ENCODE measurements around the gene HJURP. TPM values are rescaled to one million over a fixed set of nuclear protein-coding genes. Genes with fewer than 3 reads are reported as not detected.
A peak's percentile ranks its signal among the peaks of the same experiment; 100 is the strongest.

Gene HJURP
- total RNA-seq, 1 donor from 2014 or later = 23.1 TPM

DNA sequence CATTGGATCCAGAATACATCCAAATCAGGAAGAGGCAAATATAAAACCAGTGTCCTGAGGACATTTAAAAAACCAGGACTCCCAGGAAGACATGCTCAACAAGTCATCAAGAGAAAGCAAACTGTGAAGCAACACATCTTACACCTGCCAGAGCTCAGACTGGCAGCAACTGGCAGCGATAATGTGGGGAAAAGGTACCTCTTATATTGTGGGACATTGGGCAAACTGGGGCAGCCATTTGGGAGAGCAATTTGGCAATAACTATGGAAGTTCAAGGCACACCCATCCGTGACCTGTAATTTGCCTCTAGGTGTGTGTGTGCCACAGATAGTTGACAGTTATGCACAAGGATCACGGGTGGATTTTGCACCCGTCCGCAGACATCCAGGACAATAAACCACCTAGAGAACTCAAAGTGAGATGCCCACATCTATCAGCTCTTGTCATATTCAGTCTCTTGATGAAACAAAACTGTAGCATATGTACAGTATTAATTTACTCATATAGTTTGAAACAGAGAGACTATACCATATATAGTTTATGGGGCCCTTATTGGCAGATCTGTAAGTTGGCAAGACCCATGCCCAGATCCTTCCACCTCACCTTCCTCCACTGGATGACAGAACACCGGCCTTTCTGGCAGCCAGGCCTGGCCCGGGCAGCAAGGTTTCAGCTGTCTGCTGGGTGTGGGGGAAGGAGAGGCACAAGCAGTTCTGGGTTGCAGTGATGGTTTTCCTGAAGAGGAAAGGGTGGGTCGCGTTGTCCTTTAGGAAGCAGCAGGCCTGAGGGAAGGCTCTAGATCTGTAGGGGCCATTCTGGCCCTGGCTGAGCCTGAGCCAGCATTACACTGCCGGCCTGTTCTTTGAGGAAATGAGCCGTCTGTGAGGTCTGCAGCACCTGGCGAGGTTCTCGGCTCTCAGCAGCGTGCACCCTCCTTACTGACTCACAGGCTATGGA lies 18.8 kb downstream of the HJURP start:
- DNase-seq (ENCODE audit: low spot score, unreplicated experiment) = no peak
- no peak for TF ChIP-seq CTCF (IDR thresholded peaks at IDR 0.05; ENCODE audit: unreplicated experiment)
- Mint-ChIP-seq H3K27ac (no peak overlapping the region), H3K36me3 (ENCODE audit: insufficient read depth) (peaks cover 16% of the 10 kb centered on the region), H3K4me1 (ENCODE audit: low read depth) (peaks cover 1% of the 10 kb centered on the region), H3K4me3 (ENCODE audit: low read depth) (no peak overlapping the region), H3K27me3 (no peaks in the 10 kb centered on the region), H3K9me3 (ENCODE audit: low read depth) (no peaks in the 10 kb centered on the region)

GRCh38 chr2:233833345-233833744 lies 21.0 kb downstream of the HJURP start:
- H3K4me3 Mint-ChIP-seq (ENCODE audit: low read depth) = no peak overlapping the region
- DNase-seq (ENCODE audit: low spot score, unreplicated experiment) = no peak
- no peak overlapping the region for H3K27ac Mint-ChIP-seq
- H3K27me3 Mint-ChIP-seq = no peaks in the 10 kb centered on the region
- H3K36me3 Mint-ChIP-seq (ENCODE audit: insufficient read depth) = peaks cover 16% of the 10 kb centered on the region
- no peaks in the 10 kb centered on the region for H3K9me3 Mint-ChIP-seq (ENCODE audit: low read depth)
- peaks cover 1% of the 10 kb centered on the region for H3K4me1 Mint-ChIP-seq (ENCODE audit: low read depth)
- no peak for TF ChIP-seq CTCF (IDR thresholded peaks at IDR 0.05; ENCODE audit: unreplicated experiment)

GRCh38 chr2:233832869-233833311 lies 21.4 kb downstream of the HJURP start:
- Mint-ChIP-seq H3K9me3 (ENCODE audit: low read depth) (no peaks in the 10 kb centered on the region), H3K4me3 (ENCODE audit: low read depth) (no peak overlapping the region), H3K36me3 (ENCODE audit: insufficient read depth) (peaks cover 15% of the 10 kb centered on the region), H3K4me1 (ENCODE audit: low read depth) (no peaks in the 10 kb centered on the region), H3K27ac (no peak overlapping the region), H3K27me3 (no peaks in the 10 kb centered on the region)
- TF ChIP-seq CTCF (IDR thresholded peaks at IDR 0.05; ENCODE audit: unreplicated experiment) = peak; percentile 55
- no peak for DNase-seq (ENCODE audit: low spot score, unreplicated experiment)

DNA sequence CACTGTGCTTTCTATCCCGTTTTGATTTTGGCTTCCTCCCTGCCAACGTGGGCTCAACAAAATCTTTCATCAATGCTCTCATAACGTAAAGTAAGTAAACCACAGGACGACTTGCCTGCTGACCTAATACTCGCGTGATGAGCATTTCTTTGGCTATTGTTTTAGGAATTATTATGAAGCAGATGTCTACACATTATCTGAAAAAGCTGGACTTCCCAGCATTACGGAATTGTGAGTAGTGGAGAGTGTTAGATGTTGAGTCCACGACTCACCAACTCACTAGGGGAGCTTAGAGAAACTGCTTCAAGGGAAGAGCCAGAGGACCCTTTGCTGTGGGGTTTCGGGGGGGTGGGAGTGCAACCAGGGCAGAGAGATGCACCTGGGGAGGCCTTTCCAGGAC lies 21.9 kb downstream of the HJURP start:
- no peak for DNase-seq (ENCODE audit: low spot score, unreplicated experiment)
- peaks cover 12% of the 10 kb centered on the region for H3K36me3 Mint-ChIP-seq (ENCODE audit: insufficient read depth)
- H3K9me3 Mint-ChIP-seq (ENCODE audit: low read depth) = no peaks in the 10 kb centered on the region
- H3K27ac Mint-ChIP-seq = no peak overlapping the region
- TF ChIP-seq CTCF (IDR thresholded peaks at IDR 0.05; ENCODE audit: unreplicated experiment) = no peak
- H3K27me3 Mint-ChIP-seq = no peaks in the 10 kb centered on the region
- H3K4me3 Mint-ChIP-seq (ENCODE audit: low read depth) = no peak overlapping the region
- H3K4me1 Mint-ChIP-seq (ENCODE audit: low read depth) = no peaks in the 10 kb centered on the region

DNA sequence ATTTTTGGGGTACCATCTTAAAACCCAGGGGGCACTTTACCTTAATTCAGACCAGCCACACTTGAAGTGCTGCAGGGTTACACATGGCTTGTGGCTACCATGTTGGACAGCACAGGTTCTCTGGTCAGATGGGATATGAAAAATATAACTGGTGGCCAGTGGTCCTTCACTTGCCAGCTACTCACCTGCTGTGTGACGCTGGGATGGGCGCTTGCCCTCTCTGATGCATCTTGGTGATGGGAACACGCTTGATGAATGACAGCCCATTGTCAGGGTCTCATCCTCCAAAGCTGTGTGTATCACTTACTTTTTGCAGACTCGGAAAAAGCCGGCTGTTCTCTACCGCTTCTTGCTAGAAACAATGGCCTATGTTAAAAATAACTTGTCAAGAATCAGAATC lies 22.5 kb downstream of the HJURP start:
- Mint-ChIP-seq H3K9me3 (ENCODE audit: low read depth) (no peaks in the 10 kb centered on the region), H3K4me1 (ENCODE audit: low read depth) (no peaks in the 10 kb centered on the region), H3K27ac (no peak overlapping the region), H3K36me3 (ENCODE audit: insufficient read depth) (peaks cover 9% of the 10 kb centered on the region), H3K4me3 (ENCODE audit: low read depth) (no peak overlapping the region), H3K27me3 (no peaks in the 10 kb centered on the region)
- no peak for DNase-seq (ENCODE audit: low spot score, unreplicated experiment)
- no peak for TF ChIP-seq CTCF (IDR thresholded peaks at IDR 0.05; ENCODE audit: unreplicated experiment)

All from progenitor cell of endocrine pancreas (in vitro differentiated cells).